ENCODE measurements around the gene COL4A1. TPM values are rescaled to one million over a fixed set of nuclear protein-coding genes. Genes with fewer than 3 reads are reported as not detected.

COL4A1 gene
- polyA plus RNA-seq, 1 of the 3 experiments (the other 2 are of a cell fraction) = 30.3 TPM

GRCh38 chr13:110234532-110234931 lies 72.4 kb downstream of the COL4A1 start:
- DNase-seq = no peak
- Histone ChIP-seq H3K79me2 (ENCODE audit: insufficient read depth) (peaks cover 42% of the 10 kb centered on the region), H3K9me2 (no peaks in the 10 kb centered on the region), H2AFZ (ENCODE audit: low read depth) (no peak overlapping the region), H3K36me3 (replicated peaks in 1 of 2; ENCODE audit: control insufficient read depth in 1 of 2, insufficient read depth in 2 of 2, low read length in 1 of 2) (peaks cover 0 to 18% of the 10 kb centered on the region in 2 experiments), H3F3A (replicated peaks; ENCODE audit: insufficient read depth) (peaks cover 16% of the 10 kb centered on the region), H3K4me3 (ENCODE audit: low read depth in 2 of 2, low read length in 1 of 2) (no peak overlapping the region), H3K4me2 (no peak overlapping the region), H3K27me3 (ENCODE audit: insufficient read depth) (no peaks in the 10 kb centered on the region), H3K4me1 (ENCODE audit: control insufficient read depth in 1 of 2, insufficient read depth in 2 of 2, low read depth in 1 of 2, low read length in 1 of 2) (peaks cover 33 to 40% of the 10 kb centered on the region in 2 experiments), H3K9me3 (no peaks in the 10 kb centered on the region), H3K27ac (ENCODE audit: low read depth in 2 of 2, low read length in 1 of 2) (no peak overlapping the region), H3K9ac (no peak overlapping the region), H4K20me1 (ENCODE audit: insufficient read depth) (peaks cover 13% of the 10 kb centered on the region)
- POLR2A ChIA-PET = no interaction called here
- CTCF ChIA-PET = interaction anchor here (3.9 kb wide), 1 partner anchor 13 kb away, joined by 13 read pairs; no protein-coding TSS in a partner anchor
- 95% methylated on average over 7 of the region's 7 CpGs for WGBS (ENCODE audit: low lambda C conversion rate)
- TF ChIP-seq POLR2AphosphoS5 (IDR thresholded peaks at IDR 0.05; ENCODE audit: low read depth, low read length) (no peak), RXRA (IDR thresholded peaks at IDR 0.05; ENCODE audit: borderline replicate concordance, low read depth) (no peak), FOXM1 (IDR thresholded peaks at IDR 0.05; ENCODE audit: low read depth) (no peak), GABPA (IDR thresholded peaks at IDR 0.05; ENCODE audit: low read depth) (no peak), RCOR1 (IDR thresholded peaks at IDR 0.05; ENCODE audit: low read length) (no peak), FOSL2 (IDR thresholded peaks at IDR 0.05; ENCODE audit: borderline replicate concordance, low read depth) (no peak), SMC3 (IDR thresholded peaks at IDR 0.05; ENCODE audit: low read depth, low read length) (no peak), FOXJ3 (CRISPR knock-in tag; IDR thresholded peaks at IDR 0.05) (no peak), YY1 (IDR thresholded peaks at IDR 0.05; ENCODE audit: low read depth) (no peak), RFX5 (IDR thresholded peaks at IDR 0.05; ENCODE audit: low read length) (no peak), CHD2 (IDR thresholded peaks at IDR 0.05; ENCODE audit: low read length, partially characterized antibody) (no peak), NRF1 (IDR thresholded peaks at IDR 0.05; ENCODE audit: low read depth, low read length) (no peak), GATA2 (CRISPR knock-in tag; IDR thresholded peaks at IDR 0.05) (no peak), REST (IDR thresholded peaks at IDR 0.05; ENCODE audit: low read depth, low read length) (no peak), IRF3 (IDR thresholded peaks at IDR 0.05; ENCODE audit: low read depth, low read length) (no peak), MXI1 (IDR thresholded peaks at IDR 0.05; ENCODE audit: low read depth, low read length) (no peak)
- TF ChIP-seq, protein P1, sequence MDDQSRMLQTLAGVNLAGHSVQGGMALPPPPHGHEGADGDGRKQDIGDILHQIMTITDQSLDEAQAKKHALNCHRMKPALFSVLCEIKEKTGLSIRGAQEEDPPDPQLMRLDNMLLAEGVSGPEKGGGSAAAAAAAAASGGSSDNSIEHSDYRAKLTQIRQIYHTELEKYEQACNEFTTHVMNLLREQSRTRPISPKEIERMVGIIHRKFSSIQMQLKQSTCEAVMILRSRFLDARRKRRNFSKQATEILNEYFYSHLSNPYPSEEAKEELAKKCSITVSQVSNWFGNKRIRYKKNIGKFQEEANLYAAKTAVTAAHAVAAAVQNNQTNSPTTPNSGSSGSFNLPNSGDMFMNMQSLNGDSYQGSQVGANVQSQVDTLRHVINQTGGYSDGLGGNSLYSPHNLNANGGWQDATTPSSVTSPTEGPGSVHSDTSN (IDR thresholded peaks at IDR 0.05) = no peak
- TF ChIP-seq, protein P2, sequence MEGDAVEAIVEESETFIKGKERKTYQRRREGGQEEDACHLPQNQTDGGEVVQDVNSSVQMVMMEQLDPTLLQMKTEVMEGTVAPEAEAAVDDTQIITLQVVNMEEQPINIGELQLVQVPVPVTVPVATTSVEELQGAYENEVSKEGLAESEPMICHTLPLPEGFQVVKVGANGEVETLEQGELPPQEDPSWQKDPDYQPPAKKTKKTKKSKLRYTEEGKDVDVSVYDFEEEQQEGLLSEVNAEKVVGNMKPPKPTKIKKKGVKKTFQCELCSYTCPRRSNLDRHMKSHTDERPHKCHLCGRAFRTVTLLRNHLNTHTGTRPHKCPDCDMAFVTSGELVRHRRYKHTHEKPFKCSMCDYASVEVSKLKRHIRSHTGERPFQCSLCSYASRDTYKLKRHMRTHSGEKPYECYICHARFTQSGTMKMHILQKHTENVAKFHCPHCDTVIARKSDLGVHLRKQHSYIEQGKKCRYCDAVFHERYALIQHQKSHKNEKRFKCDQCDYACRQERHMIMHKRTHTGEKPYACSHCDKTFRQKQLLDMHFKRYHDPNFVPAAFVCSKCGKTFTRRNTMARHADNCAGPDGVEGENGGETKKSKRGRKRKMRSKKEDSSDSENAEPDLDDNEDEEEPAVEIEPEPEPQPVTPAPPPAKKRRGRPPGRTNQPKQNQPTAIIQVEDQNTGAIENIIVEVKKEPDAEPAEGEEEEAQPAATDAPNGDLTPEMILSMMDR (IDR thresholded peaks at IDR 0.05) = no peak
- TF ChIP-seq, protein P3, sequence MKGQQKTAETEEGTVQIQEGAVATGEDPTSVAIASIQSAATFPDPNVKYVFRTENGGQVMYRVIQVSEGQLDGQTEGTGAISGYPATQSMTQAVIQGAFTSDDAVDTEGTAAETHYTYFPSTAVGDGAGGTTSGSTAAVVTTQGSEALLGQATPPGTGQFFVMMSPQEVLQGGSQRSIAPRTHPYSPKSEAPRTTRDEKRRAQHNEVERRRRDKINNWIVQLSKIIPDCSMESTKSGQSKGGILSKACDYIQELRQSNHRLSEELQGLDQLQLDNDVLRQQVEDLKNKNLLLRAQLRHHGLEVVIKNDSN (IDR thresholded peaks at IDR 0.05; ENCODE audit: borderline replicate concordance, low read depth) = no peak
